Stimulated activated CD8-positive, alpha-beta memory T cell treated with anti-CD3 and anti-CD28 coated beads, Interleukin-15, amount 100 ng/mL, for 4 hours (primary cell): ENCODE measurements around the gene RAB8A.
"Not testable (repeated sequence)": the region's sequence is repeated elsewhere in the genome, so short reads cannot be mapped to it uniquely, and the experiment has no call there.

Experiments
- DNase-seq, 2 donors: peaks; one replicate each; pipeline ENCODE4 v3.0.0-alpha.2; 2020; ENCODE audit warnings: low read depth in 2 of 2

Gene RAB8A

GRCh38 chr19:16112778-16113177, 1.1 kb downstream of the RAB8A start:
- no peak for DNase-seq

DNA sequence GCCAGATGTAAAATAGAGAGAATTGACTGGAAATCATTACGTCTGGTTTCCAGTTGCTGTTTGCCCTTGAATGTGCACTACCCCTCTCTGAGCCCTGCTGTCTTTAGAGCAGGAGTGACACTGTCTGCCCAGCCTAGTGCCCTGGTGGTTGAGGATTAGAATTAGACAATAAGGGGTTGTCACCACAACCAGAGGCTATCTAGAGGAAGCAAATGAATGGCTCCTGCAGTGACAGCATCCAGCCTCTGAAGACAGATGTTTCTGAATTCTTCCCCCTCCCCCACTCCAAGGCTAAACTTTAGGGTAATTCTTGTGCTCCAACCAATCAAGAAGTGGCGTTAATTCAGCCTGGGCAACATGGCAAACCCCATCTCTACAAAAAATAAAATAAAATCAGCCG, 2.0 kb downstream of the RAB8A start:
- DNase-seq: no peak

- DNase-seq: no peak
These were observed 3.8 kb downstream of the RAB8A start for GRCh38 chr19:16115301-16116039.

GRCh38 chr19:16116067-16116466, 4.4 kb downstream of the RAB8A start:
- DNase-seq: no peak

- DNase-seq: no peak
These were observed 5.9 kb downstream of the RAB8A start for GRCh38 chr19:16117594-16118033.

GRCh38 chr19:16118489-16119033, 6.9 kb downstream of the RAB8A start:
- no peak for DNase-seq

- not testable (repeated sequence) for DNase-seq
These were observed 7.6 kb downstream of the RAB8A start for GRCh38 chr19:16119075-16119857.

DNA sequence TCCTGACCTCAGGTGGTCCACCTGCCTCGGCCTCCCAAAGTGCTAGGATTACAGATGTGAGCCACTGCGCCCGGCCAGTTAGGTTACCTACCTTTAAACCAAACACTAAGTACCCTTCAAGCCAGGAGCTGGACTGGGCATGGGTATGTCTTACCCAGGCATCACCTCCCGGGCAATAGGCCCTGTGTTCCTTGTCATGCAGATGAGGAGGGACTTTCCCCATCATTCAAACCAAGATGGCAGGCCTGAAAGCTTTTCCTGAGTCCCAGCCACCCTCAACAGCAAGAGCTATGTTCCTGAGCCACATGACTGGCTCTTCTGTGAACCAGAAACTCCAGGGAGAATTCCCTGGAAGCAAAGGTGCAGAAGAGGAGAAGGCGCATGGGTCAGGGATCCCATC, 9.5 kb downstream of the RAB8A start:
- DNase-seq: no peak

DNA sequence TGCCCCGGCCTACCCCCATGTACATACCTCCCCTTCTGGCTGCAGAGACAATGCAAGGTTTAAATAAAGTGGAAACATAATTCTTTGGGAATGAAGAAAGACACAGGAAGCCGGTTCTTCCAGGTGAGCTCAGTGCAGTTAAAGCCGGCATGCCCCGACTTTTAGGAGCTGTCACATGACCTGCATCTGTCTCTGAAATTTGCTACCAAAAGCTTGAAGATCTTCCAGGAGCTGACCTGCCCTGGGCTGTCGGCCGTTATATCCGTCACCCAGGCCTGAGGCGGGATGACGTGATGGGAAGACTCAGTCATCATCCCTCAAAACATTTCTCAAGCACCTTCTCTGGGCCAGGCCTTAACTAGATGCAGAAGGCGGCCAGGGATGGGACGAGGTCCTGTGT, 10.3 kb downstream of the RAB8A start:
- no peak for DNase-seq

DNA sequence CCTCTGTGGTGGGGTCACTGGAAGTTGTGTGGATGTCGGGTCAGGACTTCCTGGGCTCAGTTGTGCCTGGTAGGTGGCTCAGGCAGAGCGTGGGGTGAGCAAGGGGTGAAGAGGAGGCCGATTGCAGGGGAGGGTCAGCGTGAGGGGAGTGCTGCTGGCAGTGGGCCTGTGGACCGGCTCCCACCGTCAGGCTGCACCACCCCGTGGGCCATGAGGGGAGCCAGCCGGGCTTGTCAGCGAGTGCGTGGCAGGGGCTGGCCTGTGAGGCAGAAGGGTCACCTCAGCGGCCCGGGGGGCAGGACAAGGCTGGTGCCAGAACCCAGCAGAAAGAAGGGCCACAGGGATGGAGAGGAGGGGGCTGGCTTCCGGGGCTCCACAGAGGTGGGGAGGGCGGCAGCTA, 13.3 kb downstream of the RAB8A start:
- no peak for DNase-seq

DNA sequence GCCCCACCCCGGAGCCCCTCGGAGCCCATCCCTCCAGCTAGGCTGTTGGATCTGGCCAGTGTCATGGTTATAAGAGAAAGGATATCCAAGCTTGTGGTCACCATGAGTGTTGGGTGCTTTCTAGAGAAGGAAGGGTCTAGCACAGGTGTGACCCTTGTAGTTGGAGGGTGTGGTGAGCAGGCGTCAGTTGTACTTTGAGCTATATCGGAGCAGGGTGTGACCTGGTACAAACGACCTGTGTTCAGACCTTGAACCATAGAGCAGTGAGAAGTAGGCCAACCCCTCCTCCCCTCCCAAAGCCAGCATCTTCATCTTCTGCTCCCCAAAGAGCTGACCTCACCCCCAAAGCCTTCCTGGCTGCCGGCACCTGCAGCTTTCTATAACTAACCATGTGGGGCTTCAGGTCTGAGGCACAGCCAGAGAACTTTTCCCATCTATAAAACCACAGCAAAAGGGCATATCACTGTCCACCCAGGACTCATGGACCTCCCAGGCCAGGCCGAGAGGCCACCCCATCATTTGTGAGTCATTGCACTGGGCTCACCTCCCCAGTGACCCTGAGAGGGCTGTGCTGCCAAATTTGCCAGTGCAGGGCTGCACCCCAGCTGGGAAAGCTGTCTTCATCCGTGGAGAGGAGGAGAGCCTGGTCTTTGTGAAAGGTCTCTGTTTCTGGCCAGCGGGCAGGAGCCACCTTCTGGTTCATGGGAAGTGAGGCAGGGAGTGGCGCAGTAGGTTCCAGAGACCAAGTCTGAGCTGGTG, 14.2 kb downstream of the RAB8A start:
- DNase-seq: no peak

GRCh38 chr19:16127080-16127479, 15.4 kb downstream of the RAB8A start:
- no peak for DNase-seq

DNA sequence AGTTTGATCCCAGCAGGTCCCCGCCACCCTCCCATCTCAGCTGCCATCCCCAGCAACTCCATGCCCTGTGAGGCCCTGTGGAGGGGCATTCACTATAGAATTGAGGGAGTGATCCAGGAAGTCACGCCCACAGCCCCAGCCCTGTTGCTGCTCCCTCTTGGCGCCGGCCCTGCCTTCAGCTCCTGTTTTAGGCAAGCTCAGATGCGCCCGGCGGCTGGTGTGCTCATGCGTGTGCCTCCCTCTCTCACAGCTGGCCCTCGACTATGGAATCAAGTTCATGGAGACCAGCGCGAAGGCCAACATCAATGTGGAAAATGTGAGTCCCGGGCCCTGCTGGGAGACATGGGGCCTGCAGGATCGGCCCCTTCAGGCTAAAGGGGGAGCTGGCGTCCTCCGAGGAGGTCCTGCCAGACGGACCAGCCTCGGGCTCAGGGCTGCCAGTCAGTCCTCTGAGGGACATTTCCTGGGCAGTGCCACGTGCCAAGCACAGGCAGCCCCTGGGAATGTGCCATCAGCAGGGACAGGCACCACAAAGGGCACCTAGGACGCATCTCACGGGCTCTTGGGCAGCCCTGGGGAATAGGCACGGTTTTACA, 16.2 kb downstream of the RAB8A start:
- DNase-seq: no peak

- DNase-seq: no peak
These were observed 20.0 kb downstream of the RAB8A start for GRCh38 chr19:16131648-16132047.

GRCh38 chr19:16133818-16134217, 22.1 kb downstream of the RAB8A start:
- DNase-seq: no peak

GRCh38 chr19:16134510-16134909, 22.8 kb downstream of the RAB8A start:
- no peak for DNase-seq

DNA sequence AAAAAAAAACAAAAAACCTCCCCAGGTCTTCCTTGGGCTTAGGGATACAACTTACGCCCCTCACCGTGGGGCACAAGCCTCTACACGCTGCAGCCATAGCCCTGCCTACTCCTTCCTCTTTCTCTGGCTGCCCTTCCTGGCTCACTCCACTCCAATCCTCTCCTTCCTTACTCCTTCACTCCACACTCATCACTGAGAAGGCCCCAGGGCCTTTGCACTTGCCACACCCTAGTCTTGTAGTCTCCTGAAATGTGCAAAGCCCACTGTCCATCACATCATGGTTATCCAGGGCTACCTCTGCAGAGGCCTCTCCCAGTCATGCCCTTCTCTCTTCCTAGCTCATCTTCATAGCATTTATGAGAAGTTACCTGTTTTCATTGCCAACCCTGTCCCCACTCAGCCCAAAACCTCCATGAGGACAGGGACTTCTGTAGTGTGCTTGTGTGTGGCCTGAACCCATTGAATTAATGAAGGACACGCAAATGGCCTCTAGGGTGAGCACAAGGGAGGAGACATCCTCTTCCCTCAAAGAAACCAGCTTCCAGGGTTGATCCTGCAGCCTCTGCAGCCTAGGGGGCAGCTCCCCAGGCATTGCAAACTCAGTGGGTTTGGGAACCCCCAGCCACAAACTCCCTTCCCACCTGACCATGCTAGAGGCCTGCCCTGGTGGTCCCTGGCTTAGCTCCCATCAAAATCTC, 23.9 kb downstream of the RAB8A start:
- no peak for DNase-seq

GRCh38 chr19:16136185-16136999, 24.7 kb downstream of the RAB8A start:
- no peak for DNase-seq

DNA sequence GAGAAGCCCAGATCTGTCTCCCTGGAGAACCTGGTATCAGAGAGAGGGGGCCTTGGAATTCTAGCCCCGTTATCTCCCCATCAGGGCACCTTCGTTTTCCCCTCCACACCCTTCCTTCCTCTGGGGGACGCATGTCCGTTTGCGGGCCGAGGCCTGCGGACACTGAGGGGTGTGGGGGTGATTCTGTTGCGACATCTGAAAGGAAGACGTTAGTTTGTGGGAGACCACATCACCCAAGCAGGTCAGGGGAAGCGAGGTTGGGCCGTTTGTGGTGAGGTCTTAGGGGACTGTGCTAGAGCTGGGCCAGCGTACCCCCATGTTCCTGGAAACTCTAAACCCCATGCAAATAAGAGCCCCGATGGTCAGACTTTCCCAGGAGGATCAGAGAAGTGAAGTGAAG, 28.1 kb downstream of the RAB8A start:
- DNase-seq: no peak

DNA sequence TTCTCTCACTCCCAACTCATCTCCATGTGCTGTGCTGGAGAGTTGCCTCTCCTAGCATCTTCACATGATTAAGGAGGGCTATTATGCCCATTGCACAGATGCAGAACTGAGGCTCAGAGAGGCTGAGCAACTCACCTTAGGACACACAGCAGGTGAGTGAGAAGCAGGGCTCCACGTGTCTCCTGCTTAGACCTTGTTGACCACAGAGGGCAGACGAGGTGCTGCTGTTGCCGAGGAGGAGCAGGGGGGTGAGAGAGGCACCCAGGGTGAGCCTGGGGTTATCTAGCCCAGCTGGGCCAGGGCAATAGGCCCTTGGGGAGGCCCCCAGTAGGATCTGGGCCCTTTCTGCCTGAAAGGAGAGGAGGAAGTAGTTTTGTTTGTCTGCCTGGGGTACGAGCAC, 29.4 kb downstream of the RAB8A start:
- DNase-seq: no peak
